Limb (tissue), 2 donors: Measurements from ENCODE around the gene FSIP1.

ENCODE experiments used
- DNase-seq, 2 donors: peaks; one replicate each; pipeline ENCODE4 v3.0.0-alpha.2; 2016; ENCODE audit errors: extremely low spot score in 2 of 2

The FSIP1 gene

DNA sequence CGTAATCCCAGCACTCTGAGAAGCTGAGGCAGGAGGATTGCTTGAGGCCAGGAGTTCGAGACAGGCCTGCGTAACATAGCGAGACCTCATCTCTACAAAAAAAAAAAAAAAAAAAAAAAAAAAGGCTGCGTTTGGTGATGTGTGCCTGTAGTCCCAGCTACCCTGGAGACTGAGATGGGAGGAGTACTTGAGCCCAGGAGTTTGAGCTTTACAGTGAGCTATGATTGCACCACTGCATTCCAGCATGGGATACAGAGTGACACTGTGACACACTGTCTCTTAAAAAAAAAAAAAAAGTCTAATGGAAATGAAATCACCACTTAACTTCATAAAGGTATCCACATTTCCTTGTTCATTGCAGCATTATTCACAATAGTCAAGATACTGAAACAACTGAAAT lies 136.2 kb downstream of the FSIP1 start:
- no peak for DNase-seq

DNA sequence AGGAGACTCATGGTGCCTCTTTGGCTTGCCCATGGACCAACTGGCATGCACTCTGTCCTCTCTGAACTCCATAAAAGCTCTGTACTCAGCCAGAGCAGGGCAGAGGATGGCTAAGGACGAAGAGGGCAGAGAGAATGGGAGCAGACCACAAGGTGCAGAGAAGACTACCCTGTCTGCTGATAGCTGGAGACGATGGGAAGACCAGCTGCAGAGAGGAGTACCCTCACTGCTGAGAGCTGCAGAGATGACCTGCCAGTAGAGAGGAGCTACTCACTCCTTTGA lies 136.7 kb downstream of the FSIP1 start:
- no peak for DNase-seq

DNA sequence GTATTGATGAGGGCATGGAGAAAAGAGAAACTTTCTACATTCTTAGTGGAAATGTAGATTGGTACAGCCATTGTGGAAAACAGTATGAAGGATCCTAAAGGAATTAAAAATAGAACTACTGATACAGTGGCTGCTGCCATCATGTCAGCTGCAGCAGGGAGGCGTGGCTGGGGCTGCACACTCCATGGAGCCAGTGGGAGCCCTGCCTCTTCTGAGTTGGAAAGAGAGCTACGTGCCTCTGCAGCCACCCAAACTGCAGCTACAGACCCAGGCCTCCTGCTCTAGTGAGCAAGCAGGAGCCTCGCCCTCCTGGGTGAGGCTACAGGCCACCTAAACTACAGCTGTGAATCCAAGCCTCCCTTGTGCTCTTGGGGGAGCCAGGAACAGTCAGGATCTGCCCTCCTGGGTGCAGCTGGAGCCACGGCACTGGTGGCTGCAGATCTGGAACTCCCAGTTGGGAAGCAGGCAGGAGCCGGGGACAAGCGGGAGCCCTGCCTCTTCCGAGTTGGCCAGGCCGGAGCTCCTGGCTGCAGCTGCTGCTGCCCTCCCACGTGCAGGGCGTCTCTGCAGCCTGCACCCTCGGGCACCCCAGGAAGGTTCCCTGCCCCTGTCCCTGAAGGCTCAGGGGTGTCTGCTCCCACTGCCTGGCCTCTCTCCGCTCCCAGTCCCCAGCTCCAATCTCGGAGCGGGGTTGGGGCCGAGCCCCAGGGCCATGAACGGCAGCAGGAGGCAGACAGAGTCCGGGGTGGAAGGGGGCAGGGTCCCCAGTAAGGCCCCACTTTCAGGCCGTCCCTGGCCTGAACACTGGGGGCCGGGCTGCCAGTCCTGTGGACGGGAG lies 137.3 kb downstream of the FSIP1 start:
- no peak for DNase-seq

DNA sequence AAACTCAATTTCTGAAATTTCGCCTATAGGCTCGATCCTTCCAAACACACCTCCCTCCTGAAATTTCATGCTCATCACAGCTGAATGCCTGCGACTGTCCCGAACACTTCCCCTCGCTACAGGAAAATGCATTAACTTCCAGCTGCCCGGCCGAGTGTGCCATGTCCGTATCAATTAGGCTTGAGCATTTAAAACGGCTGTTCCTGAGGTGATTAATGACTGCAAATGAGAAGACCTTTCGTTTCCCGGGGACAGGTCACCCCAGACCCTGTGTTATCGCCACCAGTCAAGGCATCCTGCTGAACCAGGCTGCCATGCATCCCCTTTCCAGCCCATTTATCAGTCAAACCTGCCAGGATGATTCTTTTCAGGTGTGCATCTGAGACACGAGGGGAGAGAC lies 138.5 kb downstream of the FSIP1 start:
- DNase-seq: no peak

DNA sequence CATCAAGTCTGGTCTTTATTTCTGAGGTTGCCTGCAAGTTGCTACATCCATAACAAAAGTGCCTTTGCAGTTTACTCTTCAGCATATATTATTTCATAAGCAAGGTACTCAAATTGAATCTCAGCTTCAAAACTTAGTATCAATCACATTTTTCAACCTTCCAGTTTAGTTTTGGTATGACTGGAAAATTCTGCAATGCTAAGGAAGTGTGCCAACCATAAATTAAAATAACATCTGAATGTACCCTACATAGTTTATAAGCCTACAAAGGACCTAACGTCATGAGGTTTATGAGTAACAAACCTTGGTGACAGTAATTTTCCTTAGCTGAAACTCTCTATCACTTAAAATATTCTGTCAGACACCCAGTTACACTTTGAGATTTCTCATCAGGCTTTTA lies 138.9 kb downstream of the FSIP1 start:
- no peak for DNase-seq

DNA sequence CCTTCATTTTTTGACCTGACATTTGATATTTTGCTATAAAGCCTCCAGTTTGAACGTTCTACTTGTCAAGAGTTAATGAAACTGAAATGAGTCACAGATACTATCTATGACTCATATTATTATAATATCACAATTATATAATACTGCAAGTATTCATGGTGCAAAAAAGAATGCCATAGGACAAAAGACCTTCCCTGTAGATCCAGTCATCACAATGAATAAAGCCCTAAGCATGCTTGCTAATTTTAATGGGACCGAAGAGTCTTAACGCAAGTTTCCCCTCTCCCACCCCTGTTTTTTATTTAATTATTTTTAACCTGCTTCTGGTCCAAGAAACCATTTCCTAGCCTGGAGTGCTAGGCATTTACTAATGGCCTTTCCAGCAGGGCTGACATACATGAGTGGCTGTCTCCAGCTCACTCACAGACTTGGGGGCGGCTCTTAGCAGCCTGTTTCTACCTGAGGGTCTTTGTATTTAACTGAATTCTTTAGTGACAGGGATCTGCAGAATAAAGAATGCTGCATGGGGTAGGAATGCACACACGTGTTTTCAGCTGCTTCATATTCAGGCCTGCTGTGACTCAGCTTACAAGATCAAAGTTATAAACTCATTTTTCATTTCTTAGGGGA lies 140.5 kb downstream of the FSIP1 start:
- no peak for DNase-seq

DNA sequence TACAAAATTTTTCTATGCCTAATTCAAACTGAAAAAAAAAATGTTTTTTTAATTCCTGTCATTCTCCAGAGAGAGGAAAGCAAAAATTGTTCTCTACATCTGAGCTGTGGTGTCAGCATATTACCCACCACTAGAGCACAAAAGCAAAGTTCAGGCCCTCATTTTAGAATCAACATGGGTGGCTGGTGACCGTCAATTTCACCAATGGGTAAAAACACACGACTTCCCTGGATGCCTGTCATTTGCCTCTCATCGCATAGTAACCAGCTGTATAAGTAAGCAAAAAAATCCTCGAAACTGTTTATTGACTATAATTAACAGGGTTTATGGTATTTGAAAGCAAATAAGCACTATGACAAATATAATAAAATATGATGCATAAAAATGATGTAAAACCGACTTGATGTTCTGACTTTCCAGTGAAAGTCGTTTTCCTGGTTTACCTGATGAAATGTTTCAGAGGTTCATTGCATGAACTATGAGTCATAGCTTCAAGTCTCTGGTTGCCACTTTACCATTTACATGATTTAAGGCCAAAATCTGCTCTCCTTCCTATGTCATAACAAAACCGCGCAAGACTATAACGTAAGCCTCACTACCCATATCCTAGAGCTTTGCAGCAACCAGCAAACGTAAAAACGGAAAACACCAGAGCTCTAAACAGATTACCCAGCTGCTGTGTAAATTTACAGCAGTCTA lies 141.3 kb downstream of the FSIP1 start:
- DNase-seq: no peak

DNA sequence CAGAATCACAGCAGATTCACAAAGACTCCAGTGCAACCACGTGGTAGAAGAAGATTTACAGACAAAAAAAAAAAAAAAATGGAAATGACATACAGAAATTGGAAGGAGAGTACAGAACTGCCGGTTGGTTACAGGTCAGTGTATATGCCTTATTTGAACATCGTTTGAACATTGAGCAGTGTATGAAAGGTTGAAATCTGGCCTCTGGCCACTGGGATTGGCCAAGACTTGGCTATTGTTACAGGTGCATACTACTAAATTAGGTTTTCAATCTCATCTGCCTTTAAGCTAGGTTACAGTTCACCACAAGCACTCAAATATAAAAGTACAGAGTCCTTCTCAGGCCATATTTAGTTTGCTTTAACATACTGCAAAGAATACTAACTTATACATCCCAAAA lies 142.0 kb downstream of the FSIP1 start:
- no peak for DNase-seq

DNA sequence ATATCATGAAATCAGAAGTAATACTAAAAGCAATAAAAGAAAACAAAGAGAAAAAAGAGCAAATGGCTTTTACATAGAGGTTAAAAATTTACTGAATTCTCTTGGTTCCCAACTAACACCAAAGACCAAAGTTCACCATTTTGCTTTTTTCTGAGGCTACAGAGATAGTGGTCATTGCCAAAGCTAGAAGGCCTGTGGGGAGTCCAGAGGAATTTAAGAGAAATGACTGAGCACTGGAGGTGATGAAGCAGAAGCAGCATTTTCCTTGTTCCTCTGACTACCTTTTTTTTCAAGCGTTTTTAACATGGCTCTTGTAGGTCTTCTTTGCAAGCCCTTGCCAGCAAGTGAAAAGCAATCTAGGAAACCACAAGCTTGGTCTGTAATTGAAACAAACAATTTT lies 143.6 kb downstream of the FSIP1 start:
- no peak for DNase-seq

DNA sequence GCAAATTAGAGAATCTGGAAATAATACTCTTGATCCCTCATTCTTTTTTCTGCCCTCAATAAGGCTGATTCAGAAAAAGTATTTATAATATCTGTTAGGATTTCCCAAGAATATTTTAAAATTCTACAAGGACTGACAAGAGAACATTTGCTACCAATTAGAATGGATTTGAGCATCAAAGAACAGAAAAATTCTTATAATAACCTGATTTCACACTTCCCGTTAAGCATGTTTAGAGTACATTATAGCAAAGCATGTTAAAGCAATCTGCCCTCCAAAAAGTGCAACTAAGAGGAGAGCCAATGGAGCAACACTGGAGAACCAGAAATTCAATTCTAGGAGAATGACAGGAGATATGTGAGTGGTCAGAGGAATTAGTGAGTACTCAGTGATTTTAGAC lies 144.6 kb downstream of the FSIP1 start:
- DNase-seq: no peak

DNA sequence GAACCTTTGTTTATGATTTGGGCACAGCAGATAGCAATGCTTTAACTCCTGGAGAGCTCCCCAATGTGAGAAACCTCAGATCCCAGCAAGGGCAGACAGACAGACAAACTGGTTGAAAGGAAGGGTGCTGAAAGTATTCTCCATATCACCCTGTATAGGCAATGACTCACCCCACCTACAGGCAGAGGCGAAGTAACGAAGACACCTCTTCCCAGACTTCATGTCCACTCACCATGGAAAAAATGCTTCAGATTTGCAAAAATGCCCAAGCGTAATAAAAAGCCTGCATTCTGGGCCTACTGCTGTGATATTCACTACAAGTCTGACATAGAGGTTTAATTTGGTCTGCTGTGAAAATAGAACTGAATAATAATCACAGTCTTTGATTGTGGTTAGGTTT lies 151.3 kb downstream of the FSIP1 start:
- DNase-seq: no peak

DNA sequence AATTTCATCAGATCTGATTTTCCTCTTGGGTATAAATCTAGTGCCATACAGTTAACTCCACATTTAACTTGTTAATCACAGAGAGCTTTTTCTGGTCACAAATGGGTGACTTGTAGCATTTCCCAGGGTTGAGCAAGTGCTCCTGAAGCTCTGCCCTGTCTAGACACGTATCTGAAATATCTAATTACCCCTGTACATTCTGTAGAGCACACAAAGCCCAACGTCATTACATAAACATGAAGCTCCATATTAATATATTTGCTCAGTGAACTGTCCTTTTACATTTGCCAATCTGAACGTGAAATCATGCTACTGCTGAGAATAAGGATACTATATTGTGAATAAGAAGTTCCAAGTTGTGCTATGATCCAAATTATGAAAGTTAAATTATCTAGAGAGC lies 152.7 kb downstream of the FSIP1 start:
- DNase-seq: no peak

DNA sequence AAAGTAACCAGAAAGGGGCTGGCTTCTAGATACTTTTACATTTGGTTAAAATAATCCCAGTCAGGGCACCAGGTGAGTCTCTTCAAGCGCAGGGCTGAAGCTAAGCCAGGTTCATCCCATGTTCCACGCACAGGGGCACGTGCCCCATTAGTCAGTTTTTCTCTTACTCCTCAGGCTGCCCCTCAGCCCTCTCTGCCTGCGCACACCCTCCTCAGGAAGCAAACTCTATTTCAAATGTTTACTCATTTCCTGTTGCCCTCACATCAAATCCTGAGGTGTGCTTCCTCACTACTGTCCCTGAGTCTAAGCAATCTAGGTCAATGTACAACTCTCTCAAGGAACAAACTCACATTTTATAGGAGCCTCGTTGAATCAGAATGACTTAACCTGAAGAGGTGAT lies 153.3 kb downstream of the FSIP1 start:
- DNase-seq: no peak

DNA sequence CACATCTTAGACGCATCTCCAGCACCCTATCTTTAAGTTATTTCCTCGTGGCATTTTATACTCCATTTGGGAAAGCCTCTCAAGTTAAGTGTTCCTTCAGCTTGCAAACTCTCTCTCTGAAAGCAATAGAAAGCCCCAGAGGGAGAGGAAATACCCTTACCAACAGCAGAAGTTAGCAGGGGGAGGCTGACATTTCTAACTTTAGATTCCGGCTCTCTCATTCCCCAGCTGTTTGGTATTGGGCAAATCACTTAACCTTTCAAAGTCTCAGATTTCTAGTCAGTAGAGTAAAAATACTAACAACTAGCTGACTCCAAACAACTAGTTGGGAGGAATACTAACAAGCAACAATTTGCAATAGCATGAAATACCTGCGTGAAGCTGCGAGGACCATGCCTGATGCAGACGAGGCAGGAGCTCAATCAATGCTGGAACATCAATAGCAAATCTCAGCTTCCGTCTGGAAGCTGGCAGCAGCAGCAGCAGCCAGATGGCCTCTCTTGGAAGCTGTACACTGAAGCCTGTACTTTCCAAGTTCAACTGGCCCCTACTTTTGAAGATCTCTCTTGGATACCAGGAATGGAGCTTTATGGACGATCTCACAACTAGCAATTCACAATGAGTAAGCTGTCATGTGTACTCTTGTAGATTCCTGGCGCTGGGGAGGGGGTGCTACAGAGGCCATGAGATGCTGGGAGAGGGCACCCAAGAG lies 153.9 kb downstream of the FSIP1 start:
- peak in 1 of 2 donors; percentile 20 for DNase-seq

DNA sequence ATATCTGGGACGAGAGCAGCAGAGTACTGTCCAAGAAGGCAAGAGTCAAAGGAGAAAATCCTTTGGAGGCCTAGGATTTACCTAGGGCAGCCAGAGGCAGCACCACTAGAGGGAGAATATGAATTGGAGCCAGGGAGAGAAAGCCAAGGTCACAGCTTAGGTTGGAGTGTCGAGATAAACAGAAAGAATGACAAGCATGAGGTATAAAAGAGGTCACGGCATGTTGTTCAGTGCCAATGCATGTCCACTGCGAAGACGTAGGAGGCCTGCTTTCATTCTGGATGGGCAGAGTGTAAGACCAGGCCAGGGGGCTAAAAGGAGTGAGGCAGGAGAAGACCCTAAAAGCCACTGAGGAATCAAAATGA lies 154.5 kb downstream of the FSIP1 start:
- no peak for DNase-seq

DNA sequence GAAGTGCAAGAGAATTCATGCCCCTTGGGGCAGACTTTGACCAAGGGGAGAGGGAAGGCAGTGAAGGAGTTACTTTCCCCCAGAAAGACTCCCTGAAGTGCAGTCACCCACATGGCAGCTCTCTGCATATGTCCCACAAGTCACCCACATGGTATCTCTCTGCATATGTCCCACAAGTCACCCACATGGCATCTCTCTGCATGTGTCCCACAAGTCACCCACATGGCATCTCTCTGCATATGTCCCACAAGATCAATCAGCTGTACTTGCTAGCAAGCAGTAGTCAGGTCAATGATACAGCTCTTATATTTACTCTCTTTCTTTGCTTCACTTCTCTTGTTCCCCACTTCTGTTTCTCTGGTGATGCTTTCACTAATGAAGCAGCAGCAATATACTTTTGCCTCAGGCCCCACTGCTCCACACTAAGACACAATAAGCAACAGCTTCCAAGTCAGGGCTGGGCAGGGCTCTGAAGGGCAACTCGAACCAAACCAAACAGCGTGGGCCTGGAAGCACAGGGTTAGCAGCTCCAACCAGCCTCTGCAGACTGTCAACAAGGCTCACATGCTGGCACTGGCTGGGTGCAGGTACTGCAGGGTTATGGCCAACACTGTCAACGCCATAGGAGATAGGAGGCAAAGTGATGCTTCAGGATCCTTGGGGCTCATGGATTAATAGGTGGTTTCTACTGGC lies 155.0 kb downstream of the FSIP1 start:
- DNase-seq: no peak

DNA sequence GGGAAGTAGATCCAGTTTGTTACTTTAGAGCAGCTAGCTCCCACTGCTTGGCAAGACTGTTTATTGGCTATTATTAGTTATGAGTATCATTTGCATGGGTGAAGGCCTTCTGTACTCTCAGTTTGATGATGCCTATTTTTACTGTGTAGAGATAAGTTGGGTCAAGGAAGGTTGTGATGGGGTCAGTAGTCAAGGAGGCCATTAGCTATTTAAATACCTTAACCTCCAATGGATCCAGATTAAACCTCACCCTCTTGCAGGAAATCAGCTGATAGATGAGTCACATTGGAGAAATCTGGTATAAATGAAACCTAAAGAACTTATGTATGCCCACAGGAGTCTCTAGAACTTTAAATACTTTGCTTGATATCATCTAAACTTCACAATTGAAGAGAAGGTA lies 156.8 kb downstream of the FSIP1 start:
- DNase-seq: no peak

DNA sequence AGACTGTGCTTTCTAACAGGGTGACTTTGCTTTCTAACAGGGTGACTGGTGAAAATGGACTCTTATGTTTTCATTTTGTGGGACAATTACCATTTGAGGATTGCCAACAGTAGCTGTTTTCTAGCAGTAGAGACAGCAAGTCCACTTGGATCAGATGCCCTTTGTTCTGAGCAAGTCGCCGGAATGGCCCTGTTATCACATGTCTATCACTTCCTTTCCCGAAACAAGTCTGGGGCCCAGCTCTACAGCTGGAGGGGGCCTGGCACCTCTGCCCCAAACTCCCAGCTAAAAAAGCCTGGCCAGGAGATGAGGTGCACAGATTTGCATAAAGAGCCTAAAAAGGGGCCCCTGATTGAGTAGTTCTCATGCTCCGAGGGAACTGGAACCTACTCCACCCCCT lies 157.2 kb downstream of the FSIP1 start:
- DNase-seq: no peak

DNA sequence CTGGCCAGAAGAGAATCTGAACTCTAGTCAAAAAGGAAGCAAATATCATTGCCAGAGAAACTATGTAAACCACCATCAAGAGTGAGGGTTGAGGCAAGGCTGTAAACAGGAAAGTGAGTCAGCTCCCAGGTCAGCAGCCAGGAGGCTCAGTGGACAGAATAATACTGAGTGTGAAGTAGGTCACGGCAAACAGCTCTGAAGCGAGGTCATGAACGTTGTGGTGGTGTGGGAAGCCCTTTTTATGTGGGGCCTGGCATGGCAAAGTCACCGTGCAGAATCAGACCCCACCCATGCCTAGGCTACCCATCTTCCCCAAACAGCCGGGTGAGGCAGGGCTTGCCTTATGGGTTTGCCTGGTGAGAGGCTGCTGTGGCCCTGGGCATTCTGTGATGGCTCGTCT lies 157.8 kb downstream of the FSIP1 start:
- DNase-seq: no peak

DNA sequence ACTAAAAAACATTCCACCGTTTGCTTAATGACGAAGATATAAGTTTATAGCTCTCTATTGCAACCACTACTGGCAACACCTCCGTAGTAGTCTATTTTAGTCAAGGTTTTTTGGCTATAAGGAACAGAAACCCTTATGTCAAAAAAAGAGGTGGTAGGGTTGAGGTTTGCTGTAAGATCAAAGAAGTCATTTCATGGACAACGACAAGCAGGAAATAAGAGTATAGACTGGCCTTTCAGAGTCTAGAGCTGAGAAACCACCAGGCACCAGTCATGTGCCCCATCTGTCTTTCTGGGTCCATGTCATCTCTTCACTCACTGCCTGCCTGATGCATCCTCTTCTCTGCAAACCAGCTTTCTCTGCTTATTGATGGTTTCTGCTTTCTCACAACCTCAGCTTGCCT lies 159.1 kb downstream of the FSIP1 start:
- DNase-seq: no peak

DNA sequence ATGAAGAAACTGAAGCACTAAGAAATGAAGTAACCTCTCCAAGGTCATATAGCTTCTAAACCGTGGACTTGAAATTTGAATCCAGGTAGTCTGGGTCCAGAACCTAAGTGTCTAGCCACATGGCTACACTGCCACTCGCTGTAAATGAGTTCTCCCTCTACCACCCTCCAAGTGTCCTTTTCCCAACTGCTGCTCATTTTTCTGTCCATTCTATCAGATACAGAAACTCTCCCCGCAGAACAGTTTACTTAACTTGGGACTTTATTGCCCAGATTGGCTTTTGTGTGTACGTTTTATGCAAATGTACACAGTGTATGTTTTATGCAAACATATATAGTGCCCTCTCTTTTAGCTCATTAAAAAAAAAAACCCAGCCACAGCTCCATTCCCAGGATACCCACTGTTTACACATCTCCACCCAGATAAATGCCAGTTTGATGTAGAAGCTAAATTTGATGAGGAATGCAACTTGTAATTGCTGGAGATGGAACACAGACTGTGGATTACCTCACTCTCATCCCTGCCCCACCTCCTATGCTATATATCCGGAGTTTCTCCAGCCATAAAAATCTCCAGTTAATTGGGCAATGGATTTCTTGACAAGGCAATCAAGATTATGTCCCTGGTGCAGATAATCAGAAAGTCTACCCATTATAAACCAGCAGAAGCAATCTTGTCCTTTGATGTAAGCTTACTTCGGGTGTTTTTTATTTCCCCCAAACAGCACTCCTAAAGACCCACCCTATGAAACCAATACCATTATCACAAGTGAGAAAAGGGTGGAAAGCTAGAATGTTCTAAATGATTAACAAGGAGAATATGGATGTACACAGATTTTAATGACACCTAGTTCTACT lies 159.8 kb downstream of the FSIP1 start:
- DNase-seq: no peak
